Endothelial cell (in vitro differentiated cells): ENCODE data around the gene TAPT1. TPM values are rescaled to one million over a fixed set of nuclear protein-coding genes. Genes with fewer than 3 reads are reported as not detected.

Experiments
- DNase-seq: peaks from one replicate; pipeline ENCODE4 v3.0.0; 2021; ENCODE audit warnings: low spot score
- H3K27ac Mint-ChIP-seq: one replicate; pipeline ENCODE4 v1.8.0; 2021; ENCODE audit warnings: mixed read lengths, inconsistent platforms; ENCODE audit not compliant: unreplicated experiment
- H3K27me3 Mint-ChIP-seq: one replicate; pipeline ENCODE4 v1.8.0; 2021; ENCODE audit warnings: mild to moderate bottlenecking, moderate library complexity, mixed read lengths, inconsistent platforms; ENCODE audit not compliant: unreplicated experiment
- H3K36me3 Mint-ChIP-seq: one replicate; pipeline ENCODE4 v1.8.0; 2021; ENCODE audit warnings: mild to moderate bottlenecking, low read depth, mixed read lengths, inconsistent platforms; ENCODE audit not compliant: unreplicated experiment
- H3K4me1 Mint-ChIP-seq: one replicate; pipeline ENCODE4 v1.8.0; 2021; ENCODE audit warnings: mild to moderate bottlenecking, mixed read lengths, inconsistent platforms; ENCODE audit not compliant: unreplicated experiment
- H3K4me3 Mint-ChIP-seq: one replicate; pipeline ENCODE4 v1.8.0; 2021; ENCODE audit warnings: mild to moderate bottlenecking, mixed read lengths, inconsistent platforms; ENCODE audit not compliant: unreplicated experiment
- H3K9me3 Mint-ChIP-seq: one replicate; pipeline ENCODE4 v1.8.0; 2021; ENCODE audit warnings: mixed read lengths, inconsistent platforms; ENCODE audit not compliant: unreplicated experiment
- CTCF ChIP-seq: fragments of 200-600 bp; sonication (generic); IDR thresholded peaks from one replicate; pipeline ENCODE4 v1.5.0; 2021; ENCODE audit warnings: antibody characterized with exemption; ENCODE audit not compliant: unreplicated experiment
- total RNA-seq: library from RNA; stranded (reverse); fragmentation: NEBNext Ultra II Directional; extraction: Animal tissue kit (Norgen Biotek cat#: 25700); gene quantifications from one replicate; pipeline ENCODE4 v1.2.1, GENCODE V29; 2021; ENCODE audit not compliant: unreplicated experiment

The TAPT1 gene
- total RNA-seq, 1 donor from 2014 or later, result 18.4 TPM

- no peaks in the 10 kb centered on the region for H3K9me3 Mint-ChIP-seq
- no peak overlapping the region for H3K27ac Mint-ChIP-seq
- H3K4me3 Mint-ChIP-seq, result no peak overlapping the region
- H3K36me3 Mint-ChIP-seq, result no peaks in the 10 kb centered on the region
- peaks cover 4% of the 10 kb centered on the region for H3K27me3 Mint-ChIP-seq
- H3K4me1 Mint-ChIP-seq, result peaks cover 6% of the 10 kb centered on the region
- no peak for TF ChIP-seq CTCF
- DNase-seq, result no peak
Measured at GRCh38 chr4:16122784-16123183, 103.5 kb downstream of the TAPT1 start.

DNA sequence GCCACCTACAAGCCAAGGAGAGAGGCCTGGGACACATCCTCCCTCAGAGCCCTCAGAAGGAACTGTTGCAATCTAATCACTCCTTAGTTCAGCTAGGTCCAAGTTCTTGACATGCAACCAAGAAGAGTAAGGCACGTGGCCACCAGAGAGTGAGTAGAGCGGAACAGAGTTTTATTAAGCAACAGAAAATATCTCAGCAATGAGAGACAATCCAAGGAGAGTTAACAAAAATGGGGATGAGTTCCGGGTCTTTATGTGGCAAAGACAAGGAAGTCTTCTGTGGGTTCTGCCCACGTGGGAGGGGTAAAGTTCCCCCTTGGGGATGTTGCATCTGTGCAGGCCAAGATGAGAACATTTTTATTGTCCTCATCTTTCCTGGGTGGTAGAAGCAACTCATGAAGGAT lies 104.0 kb downstream of the TAPT1 start:
- H3K27me3 Mint-ChIP-seq, result peaks cover 1% of the 10 kb centered on the region
- no peak for TF ChIP-seq CTCF
- DNase-seq, result no peak
- no peak overlapping the region for H3K4me3 Mint-ChIP-seq
- H3K9me3 Mint-ChIP-seq, result no peaks in the 10 kb centered on the region
- peaks cover 6% of the 10 kb centered on the region for H3K4me1 Mint-ChIP-seq
- H3K27ac Mint-ChIP-seq, result no peak overlapping the region
- H3K36me3 Mint-ChIP-seq, result no peaks in the 10 kb centered on the region

GRCh38 chr4:16120720-16121119 lies 105.6 kb downstream of the TAPT1 start:
- Mint-ChIP-seq H3K9me3 (no peaks in the 10 kb centered on the region), H3K27ac (no peak overlapping the region), H3K4me3 (no peak overlapping the region), H3K27me3 (peaks cover 3% of the 10 kb centered on the region), H3K36me3 (no peaks in the 10 kb centered on the region), H3K4me1 (peaks cover 6% of the 10 kb centered on the region)
- DNase-seq, result no peak
- TF ChIP-seq CTCF, result no peak

DNA sequence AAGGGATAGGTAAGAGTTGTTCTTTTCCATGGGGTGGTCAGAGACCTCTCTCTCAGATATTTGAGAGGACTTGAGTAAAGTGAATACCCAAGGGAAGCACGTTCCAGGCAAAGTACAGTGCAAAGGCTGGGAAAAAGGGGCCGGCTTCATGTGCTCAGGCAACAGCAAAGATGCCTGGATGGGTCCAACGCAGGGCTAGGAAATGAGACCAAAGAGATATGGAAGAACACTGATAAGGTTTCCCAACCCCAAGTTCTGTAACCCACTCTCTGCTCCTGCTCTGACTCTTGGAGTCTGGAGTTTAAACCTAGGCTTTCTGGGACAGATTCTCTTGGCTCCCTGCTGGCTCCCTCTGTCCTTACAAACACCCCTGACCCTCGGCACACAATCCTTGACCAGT lies 106.3 kb downstream of the TAPT1 start:
- H3K4me3 Mint-ChIP-seq, result no peak overlapping the region
- peaks cover 3% of the 10 kb centered on the region for H3K27me3 Mint-ChIP-seq
- no peak for DNase-seq
- H3K36me3 Mint-ChIP-seq, result no peaks in the 10 kb centered on the region
- no peak for TF ChIP-seq CTCF
- no peak overlapping the region for H3K27ac Mint-ChIP-seq
- no peaks in the 10 kb centered on the region for H3K9me3 Mint-ChIP-seq
- H3K4me1 Mint-ChIP-seq, result peaks cover 6% of the 10 kb centered on the region

DNA sequence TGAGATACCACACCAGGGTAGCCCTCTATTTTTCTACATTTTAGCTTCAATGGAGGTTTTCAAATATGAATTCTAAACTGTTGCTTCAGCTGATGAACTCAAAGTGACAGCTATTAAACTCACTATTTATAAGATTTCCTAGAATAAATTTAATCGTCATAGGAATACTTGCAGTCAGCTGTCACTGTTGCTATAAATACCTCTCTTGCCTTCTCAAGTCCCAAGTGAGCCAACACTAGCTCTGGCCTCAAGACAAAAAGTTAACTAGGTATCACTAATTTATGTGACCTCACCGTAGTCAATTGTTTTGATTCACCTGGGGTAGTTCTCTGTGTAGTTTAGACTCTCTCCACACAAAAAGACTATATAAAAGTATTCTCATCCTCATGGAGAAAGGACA lies 108.2 kb downstream of the TAPT1 start:
- Mint-ChIP-seq H3K4me3 (no peak overlapping the region), H3K36me3 (no peaks in the 10 kb centered on the region), H3K27ac (no peak overlapping the region), H3K9me3 (no peaks in the 10 kb centered on the region), H3K27me3 (peaks cover 1% of the 10 kb centered on the region), H3K4me1 (peaks cover 6% of the 10 kb centered on the region)
- no peak for TF ChIP-seq CTCF
- DNase-seq, result no peak
